GM20000 (cell line): ENCODE results near the gene A1CF.
"Not testable (repeated sequence)": the region's sequence is repeated elsewhere in the genome, so short reads cannot be mapped to it uniquely, and the experiment has no call there.

Experiments
- DNase-seq: peaks from one replicate; pipeline ENCODE4 v3.0.0; 2012; ENCODE audit warnings: low spot score
- TF ChIP-seq, protein P1 (sequence below): IDR thresholded peaks from 2 replicates; pipeline ENCODE4 v1.5.1; 2012; ENCODE audit warnings: mild to moderate bottlenecking, control low read depth; ENCODE audit errors: extremely low read depth, missing control alignments

The A1CF gene

GRCh38 chr10:50788951-50789945 lies 96.2 kb downstream of the A1CF start:
- TF ChIP-seq, protein P1, sequence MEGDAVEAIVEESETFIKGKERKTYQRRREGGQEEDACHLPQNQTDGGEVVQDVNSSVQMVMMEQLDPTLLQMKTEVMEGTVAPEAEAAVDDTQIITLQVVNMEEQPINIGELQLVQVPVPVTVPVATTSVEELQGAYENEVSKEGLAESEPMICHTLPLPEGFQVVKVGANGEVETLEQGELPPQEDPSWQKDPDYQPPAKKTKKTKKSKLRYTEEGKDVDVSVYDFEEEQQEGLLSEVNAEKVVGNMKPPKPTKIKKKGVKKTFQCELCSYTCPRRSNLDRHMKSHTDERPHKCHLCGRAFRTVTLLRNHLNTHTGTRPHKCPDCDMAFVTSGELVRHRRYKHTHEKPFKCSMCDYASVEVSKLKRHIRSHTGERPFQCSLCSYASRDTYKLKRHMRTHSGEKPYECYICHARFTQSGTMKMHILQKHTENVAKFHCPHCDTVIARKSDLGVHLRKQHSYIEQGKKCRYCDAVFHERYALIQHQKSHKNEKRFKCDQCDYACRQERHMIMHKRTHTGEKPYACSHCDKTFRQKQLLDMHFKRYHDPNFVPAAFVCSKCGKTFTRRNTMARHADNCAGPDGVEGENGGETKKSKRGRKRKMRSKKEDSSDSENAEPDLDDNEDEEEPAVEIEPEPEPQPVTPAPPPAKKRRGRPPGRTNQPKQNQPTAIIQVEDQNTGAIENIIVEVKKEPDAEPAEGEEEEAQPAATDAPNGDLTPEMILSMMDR: no peak
- no peak for DNase-seq

GRCh38 chr10:50787962-50788361 lies 97.5 kb downstream of the A1CF start:
- DNase-seq: not testable (repeated sequence)

GRCh38 chr10:50782017-50782416 lies 103.4 kb downstream of the A1CF start:
- not testable (repeated sequence) for DNase-seq

- DNase-seq: not testable (repeated sequence)
Observed at GRCh38 chr10:50780036-50780435, 105.4 kb downstream of the A1CF start.

DNA sequence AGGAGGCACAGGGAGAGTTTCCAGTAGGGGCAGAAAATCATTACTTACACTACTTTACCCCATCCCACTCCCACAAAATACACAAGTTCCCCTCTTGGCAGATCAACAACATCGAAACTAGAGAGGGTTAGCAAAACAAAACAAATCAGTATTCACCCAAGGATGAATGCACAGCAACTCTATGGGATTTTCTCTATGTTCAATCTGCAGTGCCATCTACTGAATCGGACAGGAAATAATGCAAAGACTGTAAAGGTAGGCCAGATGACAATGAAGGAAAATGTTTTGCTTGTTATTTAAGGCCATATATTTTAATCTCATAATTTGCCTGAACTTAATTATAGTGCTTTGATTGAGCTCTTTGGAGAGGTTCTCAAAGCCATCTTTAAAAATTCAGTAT lies 110.6 kb downstream of the A1CF start:
- DNase-seq: not testable (repeated sequence)

DNA sequence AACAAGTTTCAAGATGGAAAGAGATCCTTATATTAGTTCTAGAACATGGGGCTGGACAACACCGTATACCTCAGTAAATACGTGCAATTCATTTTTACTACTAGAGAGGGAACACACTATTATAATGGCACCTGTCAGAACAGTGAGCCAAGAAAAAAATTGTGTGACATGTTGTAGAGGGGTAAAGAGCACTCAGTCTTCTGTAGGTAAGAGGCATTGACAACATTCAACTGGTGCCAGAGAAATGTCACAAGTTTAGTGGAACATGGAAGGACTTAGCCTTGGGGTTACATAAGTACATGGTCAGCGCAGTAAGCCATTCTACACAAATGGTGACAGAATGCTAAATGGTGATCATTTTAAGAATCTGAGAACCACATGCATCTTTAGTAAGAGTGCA lies 113.4 kb downstream of the A1CF start:
- DNase-seq: not testable (repeated sequence)

DNA sequence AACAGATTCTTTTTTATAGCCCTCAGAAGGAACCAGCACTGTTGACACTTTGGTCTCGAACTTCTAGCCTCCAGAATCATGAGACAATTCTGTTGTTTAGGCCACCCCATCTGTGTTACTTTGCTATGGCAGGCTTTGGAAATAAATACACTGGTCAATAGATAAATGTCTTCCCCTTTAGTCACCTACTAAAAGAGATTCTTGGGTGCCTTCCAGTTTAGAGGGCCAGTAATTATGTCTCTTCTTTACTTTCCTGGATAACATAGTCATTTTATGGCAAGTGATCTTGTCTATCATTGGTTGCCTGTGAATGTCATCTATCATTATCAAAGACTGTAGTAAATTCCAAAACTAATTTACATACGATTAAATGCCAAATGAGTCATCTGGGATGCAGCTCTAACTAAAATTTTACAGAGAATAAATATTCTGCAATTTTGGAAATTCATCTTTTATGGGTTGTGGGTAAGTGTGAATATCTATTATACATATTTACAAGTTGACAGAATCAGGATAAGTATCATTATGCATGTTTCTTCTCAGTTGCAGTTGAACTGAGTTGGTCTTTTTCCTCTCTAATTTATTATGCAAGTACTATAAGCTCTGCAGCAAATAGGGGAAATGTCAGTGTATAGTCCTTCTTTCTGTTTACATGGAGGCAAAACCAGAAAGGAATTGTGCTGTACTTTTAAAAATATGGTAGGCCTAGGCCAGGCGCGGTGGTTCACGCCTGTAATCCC lies 118.5 kb downstream of the A1CF start:
- not testable (repeated sequence) for DNase-seq
